HG03196 (cell line): ENCODE results near the gene PHF10.
"Not testable (repeated sequence)": the region's sequence is repeated elsewhere in the genome, so short reads cannot be mapped to it uniquely, and the experiment has no call there.

Source experiments
- ATAC-seq: cut with Tn5 transposase; IDR thresholded peaks from one replicate; pipeline ENCODE4 v1.9.1; 2021; ENCODE audit not compliant: unreplicated experiment

PHF10 gene

GRCh38 chr6:169723200-169723909 is 945 bp downstream of the PHF10 start:
- ATAC-seq, result peak; percentile 33

DNA sequence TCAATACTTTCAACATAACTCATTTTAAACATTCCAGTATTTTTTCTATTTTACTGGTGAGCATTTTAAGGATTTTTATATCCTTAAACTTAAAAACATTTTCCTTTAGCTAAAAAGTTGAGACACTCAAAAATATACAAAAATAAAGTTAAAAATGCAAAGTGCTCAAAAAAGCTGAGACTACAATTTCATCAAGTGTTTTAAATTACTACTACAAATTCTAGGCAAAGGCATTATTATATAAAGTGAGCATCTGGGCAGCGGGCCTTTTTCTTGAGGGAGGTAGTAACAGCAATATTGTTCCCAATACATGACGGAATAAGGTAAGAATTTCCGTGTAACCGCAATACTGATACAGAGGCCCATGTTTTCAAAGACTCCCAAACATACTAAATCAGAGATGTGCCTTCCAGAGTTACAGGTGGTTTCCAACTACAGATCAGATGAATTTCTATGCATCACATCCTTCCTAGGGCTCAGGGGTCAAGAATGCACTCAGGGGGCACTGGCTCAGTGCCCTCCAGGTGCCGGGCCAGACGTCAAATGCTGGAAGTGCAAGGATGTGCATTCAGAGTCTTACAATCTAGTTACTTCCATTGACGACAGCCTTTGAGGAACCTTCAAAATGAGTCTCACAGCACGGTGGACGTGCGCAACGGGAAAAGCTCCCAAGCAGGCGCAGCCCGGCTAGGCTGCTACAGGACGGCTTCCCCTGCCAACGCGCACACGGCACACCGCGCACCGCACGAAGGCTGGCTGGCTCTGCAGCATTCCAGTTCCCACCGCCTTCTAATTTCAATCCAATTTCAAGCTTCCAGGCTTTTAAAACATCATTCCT is 1.7 kb downstream of the PHF10 start:
- ATAC-seq, result no peak

- no peak for ATAC-seq
Observed at GRCh38 chr6:169720207-169720855, 4.0 kb downstream of the PHF10 start.

DNA sequence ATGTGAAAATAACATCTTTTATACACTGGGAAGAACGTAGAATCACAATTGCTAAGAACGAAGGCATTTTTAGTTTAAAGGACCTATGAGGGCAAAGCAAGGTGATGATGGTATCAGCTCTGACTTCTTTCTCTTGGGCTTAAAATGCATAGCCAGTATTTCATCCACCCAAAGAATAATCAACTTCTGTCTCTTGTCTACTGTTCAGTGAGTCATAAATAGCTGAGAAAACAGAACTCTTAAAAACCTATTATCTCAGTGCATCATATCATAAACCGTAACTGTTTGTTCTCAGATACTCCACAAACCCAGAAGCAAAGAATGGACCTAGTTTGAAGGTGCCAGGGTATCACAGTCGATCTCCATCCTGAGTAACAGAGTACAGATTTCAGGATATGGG is 5.2 kb downstream of the PHF10 start:
- no peak for ATAC-seq

DNA sequence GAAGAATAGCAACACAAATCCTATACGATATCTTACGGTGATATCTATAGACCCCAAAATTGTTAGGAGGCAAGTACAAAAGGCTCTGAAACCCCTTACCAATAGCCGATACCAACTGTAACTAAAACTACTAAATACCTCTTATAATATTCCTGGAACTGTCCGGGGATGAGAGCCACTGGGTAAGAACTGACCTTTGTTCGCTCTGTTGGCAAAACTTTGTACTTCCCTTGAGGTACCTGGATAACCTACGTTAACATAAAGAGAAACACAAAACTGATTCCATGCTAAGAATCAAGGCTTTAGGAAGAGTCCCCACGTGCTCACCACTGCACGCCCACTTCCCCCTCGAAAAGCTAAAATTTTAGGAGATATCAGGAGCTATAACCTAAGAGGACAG is 9.7 kb downstream of the PHF10 start:
- ATAC-seq, result no peak

DNA sequence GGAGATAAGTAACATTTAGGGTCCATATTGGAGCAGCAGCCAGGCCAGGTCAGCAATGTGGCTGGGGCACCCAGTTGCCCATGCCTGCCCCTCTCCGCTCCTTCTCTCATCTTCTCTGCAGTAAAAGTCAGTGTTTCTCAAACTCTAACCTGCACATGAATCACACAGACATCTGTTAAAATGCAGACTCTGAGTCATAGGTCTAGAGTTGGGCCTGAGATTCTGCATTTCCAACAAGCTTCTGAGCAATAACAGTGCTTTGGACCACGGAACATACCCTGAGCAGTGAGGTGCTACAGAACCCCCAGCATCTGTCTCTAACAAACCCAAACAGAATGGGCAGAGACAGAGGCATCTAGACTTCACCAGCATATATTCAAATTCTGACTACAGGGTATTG is 10.1 kb downstream of the PHF10 start:
- ATAC-seq, result no peak

DNA sequence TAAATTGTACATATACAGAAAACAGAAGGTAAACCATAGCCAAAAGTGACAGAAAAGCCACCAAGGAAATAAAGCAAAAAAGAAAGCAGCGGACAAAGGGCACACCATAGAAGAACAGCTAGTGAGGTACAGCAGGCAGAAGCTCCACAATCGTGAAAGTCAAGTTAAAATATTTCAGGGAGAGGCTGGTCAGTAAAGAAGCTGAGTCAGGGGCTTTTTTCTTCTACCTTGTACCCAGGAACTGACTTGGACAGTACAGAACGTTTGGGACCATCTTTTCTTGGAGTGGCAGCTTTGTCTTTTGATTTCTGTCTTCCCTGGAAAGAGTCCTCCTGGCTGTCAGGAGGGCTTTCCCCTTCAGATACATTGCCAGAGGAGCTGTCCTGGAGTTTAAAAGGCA is 14.3 kb downstream of the PHF10 start:
- ATAC-seq, result no peak

DNA sequence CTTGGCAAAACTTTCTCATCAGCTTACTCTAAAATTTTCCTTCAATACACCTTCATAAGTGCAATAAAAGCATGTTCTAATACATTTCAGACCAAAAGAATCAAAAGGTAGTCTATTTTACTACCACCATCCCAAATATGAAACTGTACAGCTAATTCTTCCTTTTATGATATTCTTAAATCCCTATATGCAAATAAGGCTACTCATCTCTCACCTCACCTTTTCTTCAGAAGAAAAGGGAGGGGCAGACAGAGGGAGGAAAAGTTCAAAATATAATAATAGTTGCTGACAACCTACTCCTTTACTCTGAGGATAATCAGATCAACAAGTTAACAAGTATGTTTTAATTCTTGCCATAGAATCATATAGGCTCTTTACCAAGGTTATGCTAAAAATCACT is 15.0 kb downstream of the PHF10 start:
- ATAC-seq, result no peak

DNA sequence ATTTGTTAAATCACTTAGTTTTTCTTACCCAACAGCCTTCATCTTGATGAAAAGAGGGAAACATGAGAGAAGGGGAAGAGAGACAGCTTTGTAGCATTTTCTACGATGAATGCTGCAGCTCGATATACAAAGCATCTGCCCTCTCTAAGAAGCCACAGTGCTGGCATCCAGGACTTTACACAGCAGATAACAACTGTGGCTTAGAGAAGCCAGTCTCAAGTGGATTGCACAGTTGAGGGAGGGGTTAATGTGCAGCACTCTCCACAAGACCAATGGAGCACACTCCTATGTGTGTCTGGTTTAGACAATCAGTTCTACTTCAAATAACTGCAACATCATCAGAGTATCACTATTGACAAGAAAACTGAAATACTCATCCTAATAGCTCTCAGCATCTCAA is 16.5 kb downstream of the PHF10 start:
- ATAC-seq, result no peak

DNA sequence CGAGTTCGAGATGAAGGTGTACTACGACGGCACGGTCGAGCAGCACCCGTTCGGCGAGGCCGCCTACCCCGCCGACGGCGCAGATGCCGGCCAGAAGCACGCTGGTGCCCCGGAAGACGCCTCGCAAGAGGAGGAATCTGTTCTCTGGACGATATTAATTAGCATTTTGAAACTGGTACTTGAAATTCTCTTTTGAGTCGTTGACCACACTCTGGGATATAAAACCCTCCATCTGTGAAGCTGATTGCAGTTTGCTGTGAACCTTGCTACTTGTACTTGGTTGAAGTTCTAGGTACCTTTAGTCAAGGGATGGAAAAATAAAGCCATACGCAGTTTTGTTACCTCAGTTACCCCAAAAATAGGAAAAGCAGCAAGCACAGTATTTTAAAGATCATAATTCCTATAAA is 21.5 kb downstream of the PHF10 start:
- ATAC-seq, result no peak

DNA sequence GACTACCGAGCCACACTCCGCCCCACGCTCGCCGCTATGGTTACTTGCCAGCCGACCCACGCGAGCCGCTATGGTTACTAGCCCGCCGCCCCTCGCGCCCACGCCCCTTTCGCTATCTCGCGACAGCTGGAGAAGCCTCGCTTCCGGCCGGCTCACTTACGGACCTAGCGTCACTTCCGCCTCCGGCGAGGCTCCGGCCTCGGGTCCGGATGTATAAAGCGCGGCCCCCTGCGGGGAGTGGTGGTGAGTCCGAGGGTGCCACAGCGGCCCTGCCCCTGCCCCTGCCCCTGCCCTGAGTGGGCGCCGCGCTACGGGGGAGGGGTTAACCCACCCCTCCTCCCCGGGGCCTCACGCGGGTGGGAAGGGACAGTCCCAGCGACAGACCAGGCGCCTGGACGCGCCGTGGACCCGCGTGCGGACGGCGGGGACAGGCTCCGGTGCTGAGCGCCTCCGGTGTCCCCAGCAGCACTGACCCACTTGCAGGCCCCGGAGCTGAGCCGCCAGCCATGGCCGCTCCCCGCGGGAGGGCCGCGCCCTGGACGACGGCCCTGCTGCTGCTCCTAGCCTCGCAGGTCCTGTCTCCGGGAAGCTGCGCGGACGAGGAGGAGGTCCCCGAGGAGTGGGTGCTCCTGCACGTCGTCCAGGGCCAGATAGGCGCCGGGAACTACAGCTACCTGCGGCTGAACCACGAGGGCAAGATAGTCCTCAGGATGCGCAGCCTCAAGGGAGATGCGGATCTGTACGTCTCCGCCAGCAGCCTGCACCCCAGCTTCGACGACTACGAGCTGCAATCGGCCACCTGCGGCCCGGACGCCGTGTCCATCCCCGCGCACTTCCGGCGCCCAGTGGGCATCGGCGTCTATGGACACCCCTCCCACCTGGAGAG is 22.1 kb downstream of the PHF10 start, which contains the start of the genes C6orf120 and WDR27:
C6orf120 (plus strand) TSS at position 173 of the 886 bp plus-strand sequence; CDS start at position 507, 334 bp downstream.
WDR27 (minus strand) TSS at position 76 of the 886 bp plus-strand sequence. CDS start 13,024 bp downstream, outside the sequence.
- ATAC-seq, result peak; percentile 94

DNA sequence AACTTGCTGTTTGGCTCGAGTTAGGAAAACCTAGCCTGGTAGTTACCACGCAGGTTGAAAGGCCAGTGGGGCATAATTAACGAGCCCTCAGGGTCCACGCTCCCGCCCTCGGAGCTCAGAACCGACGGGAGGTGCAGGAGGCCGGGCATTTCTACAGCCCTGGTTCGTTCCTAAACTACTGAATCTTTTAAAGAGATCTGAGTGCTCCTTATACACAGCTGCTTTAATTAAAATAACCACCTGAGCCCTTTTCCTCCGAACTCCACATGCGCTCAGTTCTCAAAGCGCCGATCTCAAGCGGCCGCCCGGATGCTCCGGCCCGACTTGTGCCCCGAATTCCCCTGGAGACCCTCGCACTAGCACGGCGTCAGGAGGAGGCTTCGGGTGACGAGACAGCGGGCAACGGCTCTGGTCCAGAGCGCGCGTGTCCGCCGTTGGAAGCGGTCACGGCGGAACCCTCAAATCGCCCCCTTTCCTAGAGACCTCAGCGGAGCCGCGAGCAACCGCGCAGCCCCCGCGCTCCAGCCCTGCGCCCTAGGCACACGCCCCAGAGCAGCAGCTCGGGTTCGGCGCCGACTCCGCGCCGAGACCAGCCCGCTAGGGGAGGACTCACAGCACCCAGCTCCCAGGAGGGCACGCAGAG is 22.9 kb downstream of the PHF10 start:
- ATAC-seq, result peak; percentile 13

- no peak for ATAC-seq
Observed at GRCh38 chr6:169700296-169700695, 24.0 kb downstream of the PHF10 start.

DNA sequence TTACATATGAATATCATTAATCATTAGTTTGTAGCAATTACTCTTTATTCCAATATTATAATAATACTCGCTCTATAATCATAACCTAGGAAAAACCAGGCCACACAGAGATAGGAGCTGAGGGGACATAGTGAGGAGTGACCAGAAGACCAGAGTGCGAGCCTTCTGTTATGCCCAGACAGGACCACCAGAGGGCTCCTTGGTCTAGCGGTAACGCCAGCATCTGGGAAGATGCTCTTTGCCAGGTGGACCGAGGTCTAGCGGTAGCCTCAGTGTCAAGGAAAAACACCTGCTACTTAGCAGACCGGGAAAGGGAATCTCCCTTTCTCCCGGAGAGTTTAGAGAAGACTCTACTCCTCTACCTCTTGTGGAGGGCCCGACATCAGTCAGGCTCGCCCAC is 27.2 kb downstream of the PHF10 start:
- not testable (repeated sequence) for ATAC-seq

GRCh38 chr6:169695131-169695530 is 29.2 kb downstream of the PHF10 start:
- ATAC-seq, result no peak

DNA sequence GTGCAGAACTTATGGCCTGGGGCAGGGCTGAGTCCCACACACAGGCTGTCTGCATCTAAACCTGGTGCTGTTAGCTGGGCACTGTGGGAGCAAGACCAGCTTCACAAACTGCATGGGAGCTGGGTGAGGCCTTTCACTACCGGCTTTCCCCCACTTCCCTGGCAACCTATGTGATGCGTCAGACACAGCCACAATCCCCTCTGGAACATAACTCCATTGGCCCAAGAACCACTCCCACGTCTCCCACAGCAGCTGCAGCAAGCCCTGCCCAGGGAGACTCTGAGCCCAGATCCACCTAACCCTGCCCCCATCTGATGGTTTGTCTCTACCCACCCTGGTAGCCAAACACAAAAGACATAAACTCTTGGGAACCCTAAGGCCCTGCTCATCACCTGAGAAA is 31.8 kb downstream of the PHF10 start:
- ATAC-seq, result no peak

- no peak for ATAC-seq
Observed at GRCh38 chr6:169691260-169691659, 33.0 kb downstream of the PHF10 start.

DNA sequence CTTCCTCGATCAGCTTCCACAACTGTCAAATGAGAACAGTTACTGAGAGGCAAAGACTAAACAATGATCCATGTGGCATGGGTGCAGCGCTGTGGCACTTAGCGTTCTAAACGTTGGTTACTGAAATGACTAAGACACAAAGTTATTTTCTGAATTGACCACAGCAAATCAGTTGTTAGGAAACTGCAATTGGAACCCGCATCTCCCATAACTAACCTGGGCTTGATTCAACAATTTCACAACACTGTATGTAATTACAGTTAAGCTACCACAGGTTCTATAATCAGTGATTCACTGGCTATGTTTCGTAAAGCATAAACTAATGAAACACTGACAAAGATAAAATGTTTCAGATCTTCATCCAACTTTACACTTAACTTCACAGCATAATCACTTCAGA is 35.0 kb downstream of the PHF10 start:
- no peak for ATAC-seq

- no peak for ATAC-seq
Observed at GRCh38 chr6:169685860-169686259, 38.4 kb downstream of the PHF10 start.

- no peak for ATAC-seq
Observed at GRCh38 chr6:169684056-169684455, 40.2 kb downstream of the PHF10 start.
